NCI-H345 treated with DMSO at 0.1 percent for 48 hours (cell line): ENCODE data around the gene TSHZ2.
"Not testable (repeated sequence)": the region's sequence is repeated elsewhere in the genome, so short reads cannot be mapped to it uniquely, and the experiment has no call there.

Experiments
- DNase-seq: peaks from one replicate; lab custom pipeline; 2025; ENCODE audit not compliant: unreplicated experiment; lab: John Stamatoyannopoulos, UW

Gene TSHZ2

DNA sequence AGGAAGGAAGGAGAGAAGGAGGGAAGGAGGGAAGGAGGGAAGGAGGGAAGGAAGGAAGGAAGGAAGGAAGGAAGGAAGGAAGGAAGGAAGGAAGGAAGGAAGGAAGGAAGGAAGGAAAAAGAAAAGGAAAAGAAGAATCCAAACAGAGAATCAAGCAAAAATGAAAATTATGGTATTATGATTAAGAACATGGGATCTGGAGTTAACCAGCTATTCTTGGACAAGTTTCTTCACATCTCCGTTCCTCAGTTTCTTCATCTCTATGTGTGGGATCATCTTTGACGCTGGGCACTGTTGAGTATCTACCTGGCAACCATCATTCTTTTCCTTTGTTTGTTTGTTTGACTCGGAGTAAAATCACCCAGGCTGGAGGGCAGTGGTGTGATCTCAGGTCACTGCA, 549.9 kb downstream of the TSHZ2 start:
- DNase-seq: no peak

DNA sequence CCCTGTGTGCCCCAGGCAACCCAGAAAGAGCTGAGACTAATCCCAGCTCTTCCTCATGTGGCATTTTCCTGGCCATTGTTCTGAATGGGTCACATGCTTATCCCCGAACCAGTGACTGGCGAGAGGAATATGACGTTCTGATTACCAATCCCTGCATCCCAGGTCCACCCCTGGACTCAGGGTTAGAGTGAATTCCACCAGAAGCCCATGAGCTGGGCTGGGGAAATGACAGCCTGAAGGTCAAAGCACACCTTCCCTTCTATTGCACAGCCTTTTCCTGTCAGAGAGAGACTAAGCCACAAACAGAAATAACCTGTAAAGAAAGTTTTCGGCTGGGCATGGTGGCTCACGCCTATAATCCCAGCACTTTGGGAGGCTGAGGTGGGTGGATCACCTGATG, 550.5 kb downstream of the TSHZ2 start:
- no peak for DNase-seq

DNA sequence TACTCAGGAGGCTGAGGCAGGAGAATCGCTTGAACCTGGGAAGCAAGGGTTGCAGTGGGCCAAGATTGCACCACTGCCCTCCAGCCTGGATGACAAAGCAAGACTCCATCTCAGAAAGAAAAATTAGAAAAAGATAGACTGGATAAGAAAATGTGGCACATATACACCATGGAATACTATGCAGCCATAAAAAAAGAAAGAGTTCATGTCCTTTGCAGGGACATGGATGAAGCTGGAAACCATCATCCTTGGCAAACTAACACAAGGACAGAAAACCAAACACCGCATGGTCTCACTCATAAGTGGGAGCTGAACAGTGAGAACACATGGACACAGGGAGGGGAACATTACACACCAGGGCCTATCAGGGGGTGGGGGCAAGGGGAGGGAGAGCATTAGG, 551.5 kb downstream of the TSHZ2 start:
- DNase-seq: not testable (repeated sequence)

DNA sequence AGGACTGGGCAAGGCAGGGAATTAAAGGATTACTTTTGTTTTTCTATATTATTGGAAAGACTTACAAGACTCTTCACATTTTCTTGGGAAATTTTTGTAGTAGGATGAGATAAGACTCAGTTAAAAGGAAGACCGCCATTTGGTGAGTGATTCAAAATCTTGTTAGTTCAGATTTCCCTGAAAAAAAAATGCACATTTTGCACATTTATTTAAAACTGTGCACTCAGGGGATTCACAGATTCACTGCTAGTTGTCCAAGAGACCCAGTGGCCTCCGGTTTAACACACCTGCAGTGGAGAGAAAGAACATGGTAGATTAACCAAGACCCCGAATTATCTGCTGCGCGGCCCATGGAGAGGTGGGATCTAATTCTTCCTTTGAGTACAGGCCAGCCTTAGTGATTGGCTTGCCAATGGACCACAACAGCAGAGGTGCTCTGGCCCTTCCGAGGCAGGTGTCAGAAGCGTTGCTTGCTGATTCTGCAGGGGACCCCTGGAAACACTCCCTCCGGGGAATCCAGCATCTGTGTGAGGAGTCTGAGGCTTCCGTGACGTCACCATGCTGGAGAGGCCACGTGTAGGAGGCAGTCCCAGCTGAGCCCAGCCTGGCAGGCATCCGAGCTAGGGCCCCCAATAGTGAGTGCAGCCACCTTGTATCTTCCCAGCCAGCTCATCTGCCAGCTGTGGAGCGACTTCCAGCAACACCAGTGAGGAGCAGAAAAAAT, 552.6 kb downstream of the TSHZ2 start:
- no peak for DNase-seq

DNA sequence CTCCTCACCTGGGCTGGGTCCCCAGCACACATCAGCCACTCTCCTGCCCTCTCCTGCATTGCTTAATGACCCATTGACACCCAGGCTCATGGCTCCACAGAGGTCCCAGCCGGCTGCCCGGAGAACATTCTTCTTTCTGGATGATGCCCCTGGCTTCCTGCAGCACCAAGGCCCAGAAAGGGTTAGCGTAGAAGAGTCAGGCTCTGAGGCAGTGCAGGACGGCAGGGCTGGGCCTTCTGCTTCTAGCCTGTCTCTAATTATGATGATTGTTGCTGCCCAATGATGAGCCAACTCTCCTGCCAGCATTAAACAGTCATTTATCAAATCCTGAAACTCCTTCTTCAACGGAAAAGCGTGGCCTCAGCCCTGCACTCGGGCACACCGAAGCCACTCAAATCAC, 555.0 kb downstream of the TSHZ2 start:
- no peak for DNase-seq

DNA sequence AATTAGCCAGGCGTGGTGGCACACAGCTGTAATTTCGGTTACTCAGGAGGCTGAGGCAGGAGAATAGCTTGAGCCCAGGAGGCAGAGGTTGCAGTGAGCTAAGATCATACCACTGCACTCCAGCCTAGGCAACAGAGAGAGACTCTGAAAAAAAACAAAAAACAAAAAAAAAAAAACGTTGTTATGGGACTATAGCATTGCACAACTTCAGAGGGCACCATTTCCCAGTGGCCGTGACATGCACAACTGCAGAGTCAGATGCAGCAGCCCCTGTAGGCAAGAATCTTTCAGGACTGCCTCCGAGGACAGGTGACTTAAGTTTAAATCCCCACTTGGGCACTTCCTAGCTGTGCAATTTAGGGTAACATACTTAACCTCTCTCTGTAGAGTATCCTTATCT, 557.5 kb downstream of the TSHZ2 start:
- DNase-seq: no peak

DNA sequence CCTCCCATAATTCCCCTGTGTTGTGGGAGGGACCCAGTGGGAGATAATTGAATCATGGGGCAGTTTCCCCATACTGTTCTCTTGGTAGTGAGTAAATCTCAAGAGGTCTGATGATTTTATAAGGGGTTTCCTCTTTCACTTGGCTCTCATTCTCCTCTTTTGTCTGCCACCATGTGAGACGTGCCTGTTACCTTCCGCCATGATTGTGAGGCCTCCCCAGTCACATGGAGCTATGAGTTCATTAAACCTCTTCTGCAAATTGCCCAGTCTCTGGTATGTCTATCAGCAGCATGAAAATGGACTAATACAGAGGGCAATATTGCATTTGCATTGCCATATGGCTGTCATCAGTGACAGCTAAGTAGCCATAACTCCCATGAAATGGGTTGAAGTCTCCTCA, 558.3 kb downstream of the TSHZ2 start:
- DNase-seq: no peak

DNA sequence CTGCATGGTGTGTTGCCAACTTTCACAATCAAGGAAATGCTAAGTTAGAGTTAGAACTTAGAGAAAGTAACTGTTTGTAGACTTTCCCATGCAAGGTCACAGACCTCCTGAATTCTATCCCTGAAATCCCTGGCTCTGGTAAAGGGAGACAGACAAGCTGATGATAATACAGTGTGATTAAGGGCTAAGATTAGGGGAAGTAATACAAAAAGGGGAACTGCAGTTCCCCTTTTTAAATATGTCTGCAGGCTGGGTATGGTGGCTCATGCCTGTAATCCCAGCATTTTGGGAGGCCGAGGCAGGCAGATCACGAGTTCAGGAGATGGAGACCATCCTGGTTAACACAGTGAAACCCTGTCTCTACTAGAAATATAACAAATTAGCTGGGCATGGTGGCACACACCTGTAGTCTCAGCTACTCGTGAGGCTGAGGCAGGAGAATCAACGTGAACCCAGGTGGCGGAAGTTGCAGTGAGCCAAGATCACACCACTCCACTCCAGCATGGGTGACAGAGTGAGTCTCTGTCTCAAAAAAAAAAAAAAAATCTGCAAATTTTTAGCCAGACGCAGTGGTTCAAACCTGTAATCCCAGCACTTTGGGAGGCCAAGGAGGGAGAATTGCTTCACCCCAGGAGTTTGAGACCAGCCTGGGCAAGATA, 560.6 kb downstream of the TSHZ2 start:
- DNase-seq: not testable (repeated sequence)

DNA sequence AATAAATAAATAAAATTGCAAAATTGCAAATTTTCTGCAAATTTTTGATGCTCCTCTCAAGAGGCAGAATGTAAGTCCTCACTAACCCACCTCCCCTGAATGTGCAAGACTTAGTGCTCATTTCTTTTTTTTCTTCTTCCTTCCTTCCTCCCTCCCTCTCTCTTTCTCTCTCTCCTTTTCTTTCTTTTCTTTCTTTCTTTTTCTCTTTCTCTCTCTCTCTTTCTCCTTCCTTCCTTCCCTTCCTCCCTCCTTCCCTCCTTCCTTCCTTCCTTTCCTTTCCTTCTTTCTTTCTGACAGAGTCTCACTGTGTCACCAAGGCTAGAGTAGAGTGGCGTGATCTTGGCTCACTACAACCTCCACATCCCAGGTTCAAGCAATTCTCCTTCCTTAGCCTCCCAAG, 561.3 kb downstream of the TSHZ2 start:
- DNase-seq: no peak

DNA sequence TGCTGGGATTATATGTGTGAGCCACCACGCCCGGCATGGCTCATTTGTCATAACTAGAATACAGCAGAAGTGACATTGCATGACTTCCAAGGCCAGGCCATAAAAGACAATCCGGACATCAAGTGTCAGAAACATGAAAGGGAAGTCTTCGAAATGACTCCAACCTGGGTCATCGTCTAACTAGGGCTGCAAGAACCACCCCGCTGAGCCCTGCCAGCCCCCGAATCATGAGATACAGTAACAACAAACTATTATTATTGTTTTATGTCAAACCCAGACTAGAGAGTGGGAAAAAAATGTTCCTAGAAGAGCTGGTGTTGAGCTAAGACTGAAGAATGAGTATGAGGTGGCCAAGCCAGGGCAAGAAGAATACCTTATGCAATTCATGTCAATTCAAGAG, 561.9 kb downstream of the TSHZ2 start:
- DNase-seq: no peak

DNA sequence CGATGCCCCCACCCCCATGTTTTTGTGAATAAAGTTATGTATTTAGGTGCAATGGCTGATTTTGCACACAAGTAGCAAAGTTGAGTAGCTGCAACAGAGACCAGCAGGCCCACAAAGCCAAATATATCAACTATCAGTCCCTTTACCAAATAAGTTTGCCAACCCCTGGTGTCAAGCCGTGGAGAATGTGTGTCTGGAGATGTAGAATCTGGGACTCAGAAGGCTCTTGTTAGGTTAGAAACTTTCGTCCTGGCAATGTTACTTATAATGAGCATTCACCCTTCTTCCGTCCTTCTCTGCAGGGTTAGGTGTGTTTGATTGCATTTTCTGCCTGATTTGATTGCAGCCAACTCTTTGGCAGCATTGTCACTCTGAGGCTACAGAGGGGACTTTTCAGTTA, 563.7 kb downstream of the TSHZ2 start:
- no peak for DNase-seq

DNA sequence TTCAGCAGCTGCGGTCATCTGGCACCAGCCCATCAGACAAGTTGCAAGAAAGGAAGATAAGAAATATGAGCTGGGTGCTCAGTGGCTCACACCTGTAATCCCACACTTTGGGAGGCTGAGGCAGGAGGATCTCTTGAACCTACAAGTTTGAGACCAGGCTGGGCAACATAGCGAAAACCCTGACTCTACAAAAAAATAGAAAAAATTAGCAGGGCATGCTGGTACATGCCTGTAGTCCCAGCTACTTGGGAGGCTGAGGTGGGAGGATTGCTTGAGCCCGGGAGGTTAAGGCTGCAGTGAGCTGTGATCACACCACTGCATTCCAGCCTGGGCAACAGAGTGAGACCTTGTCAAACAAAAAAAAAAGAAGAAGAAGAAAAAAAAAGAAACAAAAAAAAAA, 564.2 kb downstream of the TSHZ2 start:
- not testable (repeated sequence) for DNase-seq

DNA sequence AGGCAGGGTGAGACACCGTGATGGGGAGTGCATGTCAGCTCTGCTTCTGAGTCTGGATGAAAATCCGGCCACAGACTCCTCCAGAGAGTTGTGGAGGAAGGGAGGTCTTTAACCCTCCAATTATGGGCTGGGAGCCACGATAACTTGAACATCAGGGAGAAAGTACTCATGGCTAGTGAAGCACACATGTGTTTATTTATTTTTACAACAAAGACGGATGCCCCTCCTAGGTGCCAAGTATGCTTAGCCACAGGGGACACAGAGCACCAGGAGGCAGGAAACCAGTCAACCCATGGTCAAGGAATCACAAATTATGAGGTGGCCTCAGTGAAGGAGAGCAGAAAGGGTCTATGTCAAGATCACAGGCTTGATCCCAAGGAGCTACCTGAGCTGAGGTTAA, 567.4 kb downstream of the TSHZ2 start:
- DNase-seq: no peak
